ENCODE measurements around the gene LRRC74B. TPM values are rescaled to one million over a fixed set of nuclear protein-coding genes. Genes with fewer than 3 reads are reported as not detected.
"Not testable (repeated sequence)": the region's sequence is repeated elsewhere in the genome, so short reads cannot be mapped to it uniquely, and the experiment has no call there.

The LRRC74B gene
- total RNA-seq, 4 donors from 2014 or later = not detected

- Histone ChIP-seq H3K27ac (peak overlapping the region in 1 of 4 donors; percentile 75), H3K9me3 (no peaks in the 10 kb centered on the region), H3K36me3 (no peaks in the 10 kb centered on the region), H3K4me1 (peaks cover 9 to 27% (median 21%) of the 10 kb centered on the region in 4 donors), H3K27me3 (peaks cover 15% of the 10 kb centered on the region), H3K4me3 (peak overlapping the region in 1 of 4 donors; percentile 26)
- DNase-seq = no peak
- intact Hi-C loops (cut with DNase I; ENCODE audit: low total_unique reads) = no loop called here
- 85% methylated on average over 15 of the region's 15 CpGs; no CpG with 5 or more reads in 1 of the 2 donors for WGBS, 2 donors (ENCODE audit: low coverage in 1 of 2)
- in situ Hi-C loops (cut with MboI; ENCODE audit: low pct_ligation_motif_present in 1 of 4, low pct_unique_long_range_greater_than_20kb in 1 of 4, low sequenced_read_pairs in 3 of 4) = no loop called here
- TF ChIP-seq EP300 (IDR thresholded peaks at IDR 0.05; ENCODE audit: low read depth) (no peak), POLR2A (IDR thresholded peaks at IDR 0.05) (no peak), CTCF (IDR thresholded peaks at IDR 0.05) (no peak), POLR2AphosphoS5 (IDR thresholded peaks at IDR 0.05) (no peak)
Measured at GRCh38 chr22:21043860-21044535, 1.7 kb upstream of the LRRC74B start.

GRCh38 chr22:21044931-21045584, 688 bp upstream of the LRRC74B start:
- no peaks in the 10 kb centered on the region for H3K36me3 ChIP-seq
- intact Hi-C loops (cut with DNase I; ENCODE audit: low total_unique reads) (no loop called here), in situ Hi-C loops (cut with MboI; ENCODE audit: low pct_ligation_motif_present in 1 of 4, low pct_unique_long_range_greater_than_20kb in 1 of 4, low sequenced_read_pairs in 3 of 4) (no loop called here)
- TF ChIP-seq CTCF (IDR thresholded peaks at IDR 0.05) (no peak), POLR2A (IDR thresholded peaks at IDR 0.05) (no peak), EP300 (IDR thresholded peaks at IDR 0.05; ENCODE audit: low read depth) (no peak), POLR2AphosphoS5 (IDR thresholded peaks at IDR 0.05) (no peak)
- WGBS, 2 donors (ENCODE audit: low coverage in 1 of 2) = 13 to 21% methylated on average over 7 to 15 of the region's 15 CpGs
- H3K27me3 ChIP-seq = peaks cover 15% of the 10 kb centered on the region
- H3K9me3 ChIP-seq = no peaks in the 10 kb centered on the region
- H3K4me3 ChIP-seq = peak overlapping the region in 3 of 4 donors; percentile 26 to 44 (median 30)
- no peak for DNase-seq
- H3K4me1 ChIP-seq = peaks cover 9 to 27% (median 21%) of the 10 kb centered on the region in 4 donors
- H3K27ac ChIP-seq = peak overlapping the region in 1 of 4 donors; percentile 75

- in situ Hi-C loops (cut with MboI; ENCODE audit: low pct_ligation_motif_present in 1 of 4, low pct_unique_long_range_greater_than_20kb in 1 of 4, low sequenced_read_pairs in 3 of 4) = no loop called here
- Histone ChIP-seq H3K27ac (no peak overlapping the region), H3K9me3 (no peaks in the 10 kb centered on the region), H3K27me3 (peaks cover 15% of the 10 kb centered on the region), H3K36me3 (no peaks in the 10 kb centered on the region), H3K4me1 (peaks cover 9 to 27% (median 21%) of the 10 kb centered on the region in 4 donors), H3K4me3 (no peak overlapping the region)
- 87 to 92% methylated on average over 5 to 14 of the region's 14 CpGs for WGBS, 2 donors (ENCODE audit: low coverage in 1 of 2)
- no peak for TF ChIP-seq CTCF (IDR thresholded peaks at IDR 0.05)
- no peak for TF ChIP-seq EP300 (IDR thresholded peaks at IDR 0.05; ENCODE audit: low read depth)
- TF ChIP-seq POLR2AphosphoS5 (IDR thresholded peaks at IDR 0.05) = no peak
- TF ChIP-seq POLR2A (IDR thresholded peaks at IDR 0.05) = no peak
- DNase-seq = no peak
- intact Hi-C loops (cut with DNase I; ENCODE audit: low total_unique reads) = no loop called here
Measured at GRCh38 chr22:21047035-21047661, 1.4 kb downstream of the LRRC74B start.

- peaks cover 9 to 27% (median 21%) of the 10 kb centered on the region in 4 donors for H3K4me1 ChIP-seq
- no peak overlapping the region for H3K27ac ChIP-seq
- H3K4me3 ChIP-seq = no peak overlapping the region
- WGBS, 2 donors (ENCODE audit: low coverage in 1 of 2) = 58% methylated on average over 7 of the region's 7 CpGs; no CpG with 5 or more reads in 1 of the 2 donors
- no peaks in the 10 kb centered on the region for H3K9me3 ChIP-seq
- intact Hi-C loops (cut with DNase I; ENCODE audit: low total_unique reads) = no loop called here
- in situ Hi-C loops (cut with MboI; ENCODE audit: low pct_ligation_motif_present in 1 of 4, low pct_unique_long_range_greater_than_20kb in 1 of 4, low sequenced_read_pairs in 3 of 4) = no loop called here
- no peaks in the 10 kb centered on the region for H3K36me3 ChIP-seq
- H3K27me3 ChIP-seq = peaks cover 15% of the 10 kb centered on the region
- no peak for DNase-seq
- TF ChIP-seq CTCF (IDR thresholded peaks at IDR 0.05) (no peak), POLR2A (IDR thresholded peaks at IDR 0.05) (no peak), POLR2AphosphoS5 (IDR thresholded peaks at IDR 0.05) (no peak), EP300 (IDR thresholded peaks at IDR 0.05; ENCODE audit: low read depth) (no peak)
Measured at GRCh38 chr22:21047730-21048129, 2.0 kb downstream of the LRRC74B start.

- H3K27ac ChIP-seq; H3K9me3 ChIP-seq; in situ Hi-C loops (cut with MboI; ENCODE audit: low pct_ligation_motif_present in 1 of 4, low pct_unique_long_range_greater_than_20kb in 1 of 4, low sequenced_read_pairs in 3 of 4); intact Hi-C loops (cut with DNase I; ENCODE audit: low total_unique reads); DNase-seq; H3K36me3 ChIP-seq; H3K4me3 ChIP-seq: not testable (repeated sequence)
- 74% methylated on average over 5 of the region's 5 CpGs; no CpG with 5 or more reads in 1 of the 2 donors for WGBS, 2 donors (ENCODE audit: low coverage in 1 of 2)
- Histone ChIP-seq H3K27me3 (peaks cover 15% of the 10 kb centered on the region), H3K4me1 (peaks cover 9 to 26% (median 21%) of the 10 kb centered on the region in 4 donors)
Measured at GRCh38 chr22:21048448-21048847, 2.7 kb downstream of the LRRC74B start.

- intact Hi-C loops (cut with DNase I; ENCODE audit: low total_unique reads); DNase-seq; H3K36me3 ChIP-seq; H3K9me3 ChIP-seq; H3K27ac ChIP-seq; in situ Hi-C loops (cut with MboI; ENCODE audit: low pct_ligation_motif_present in 1 of 4, low pct_unique_long_range_greater_than_20kb in 1 of 4, low sequenced_read_pairs in 3 of 4); H3K4me3 ChIP-seq: not testable (repeated sequence)
- peaks cover 15% of the 10 kb centered on the region for H3K27me3 ChIP-seq
- WGBS, 2 donors (ENCODE audit: low coverage in 1 of 2) = 83% methylated on average over 2 of the region's 12 CpGs; no CpG with 5 or more reads in 1 of the 2 donors
- H3K4me1 ChIP-seq = peaks cover 9 to 20% (median 20%) of the 10 kb centered on the region in 4 donors
Measured at GRCh38 chr22:21048965-21049364, 3.2 kb downstream of the LRRC74B start.

All from transverse colon (tissue), 4 donors.